Hepatocyte (in vitro differentiated cells): ENCODE data around the gene PGM2L1.

Experiments used
- EZH2 ChIP-seq: fragments of 200-600 bp; sonication (generic); IDR thresholded peaks from 2 replicates; pipeline ENCODE4 v1.6.1; 2016; ENCODE audit warnings: antibody characterized with exemption, mild to moderate bottlenecking, borderline replicate concordance
- EZH2phosphoT487 ChIP-seq: fragments of 200-600 bp; sonication (generic); IDR thresholded peaks from one replicate; pipeline ENCODE4 v1.6.1; 2018; ENCODE audit warnings: antibody characterized with exemption, mild to moderate bottlenecking, low read depth, moderate library complexity; ENCODE audit not compliant: unreplicated experiment, severe bottlenecking
- TF ChIP-seq, protein P1 (sequence below): fragments of 200-600 bp; sonication (generic); IDR thresholded peaks from 2 replicates; pipeline ENCODE4 v1.5.1; 2016; ENCODE audit warnings: antibody characterized with exemption, mild to moderate bottlenecking; ENCODE audit not compliant: poor library complexity

DNA sequence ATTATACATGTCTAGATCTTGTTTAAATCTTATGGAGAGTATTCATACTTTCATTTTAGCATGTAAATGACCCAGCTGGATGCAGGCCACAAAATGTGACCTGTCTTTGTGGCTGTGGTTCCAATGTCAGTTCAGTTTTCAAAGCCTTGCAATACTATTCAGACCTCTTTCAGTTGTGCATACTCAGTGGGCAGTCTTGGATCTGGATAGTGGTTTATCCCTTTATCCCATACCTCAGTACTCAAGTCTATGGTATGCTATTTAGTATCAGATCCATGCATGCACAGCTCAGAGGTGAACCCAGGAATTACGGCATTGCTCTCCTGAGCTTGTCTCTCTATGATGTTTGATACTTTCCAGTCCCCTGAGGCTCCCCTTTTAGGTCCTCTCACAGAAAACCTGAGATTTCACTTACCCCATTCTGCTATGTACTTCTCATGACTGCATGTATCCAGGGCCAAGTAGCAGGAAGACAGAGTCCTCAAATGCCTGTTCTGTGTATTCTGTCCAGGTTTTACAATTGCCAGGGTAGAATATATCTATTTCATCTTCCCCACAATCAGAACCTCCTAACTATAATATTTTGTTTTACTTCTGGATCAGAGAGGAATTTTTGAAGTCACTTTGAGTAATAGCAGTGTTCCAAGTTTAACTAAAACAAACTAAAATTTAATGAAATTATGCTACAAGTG is 79.8 kb downstream of the PGM2L1 start:
- TF ChIP-seq, protein P1, sequence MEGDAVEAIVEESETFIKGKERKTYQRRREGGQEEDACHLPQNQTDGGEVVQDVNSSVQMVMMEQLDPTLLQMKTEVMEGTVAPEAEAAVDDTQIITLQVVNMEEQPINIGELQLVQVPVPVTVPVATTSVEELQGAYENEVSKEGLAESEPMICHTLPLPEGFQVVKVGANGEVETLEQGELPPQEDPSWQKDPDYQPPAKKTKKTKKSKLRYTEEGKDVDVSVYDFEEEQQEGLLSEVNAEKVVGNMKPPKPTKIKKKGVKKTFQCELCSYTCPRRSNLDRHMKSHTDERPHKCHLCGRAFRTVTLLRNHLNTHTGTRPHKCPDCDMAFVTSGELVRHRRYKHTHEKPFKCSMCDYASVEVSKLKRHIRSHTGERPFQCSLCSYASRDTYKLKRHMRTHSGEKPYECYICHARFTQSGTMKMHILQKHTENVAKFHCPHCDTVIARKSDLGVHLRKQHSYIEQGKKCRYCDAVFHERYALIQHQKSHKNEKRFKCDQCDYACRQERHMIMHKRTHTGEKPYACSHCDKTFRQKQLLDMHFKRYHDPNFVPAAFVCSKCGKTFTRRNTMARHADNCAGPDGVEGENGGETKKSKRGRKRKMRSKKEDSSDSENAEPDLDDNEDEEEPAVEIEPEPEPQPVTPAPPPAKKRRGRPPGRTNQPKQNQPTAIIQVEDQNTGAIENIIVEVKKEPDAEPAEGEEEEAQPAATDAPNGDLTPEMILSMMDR = no peak
- TF ChIP-seq EZH2 = no peak
- no peak for TF ChIP-seq EZH2phosphoT487
